ENCODE data around the gene ALKBH2. TPM values are rescaled to one million over a fixed set of nuclear protein-coding genes. Genes with fewer than 3 reads are reported as not detected.

The ALKBH2 gene
- total RNA-seq, result 10 to 100 TPM; 10.8 to 15.3 TPM

DNA sequence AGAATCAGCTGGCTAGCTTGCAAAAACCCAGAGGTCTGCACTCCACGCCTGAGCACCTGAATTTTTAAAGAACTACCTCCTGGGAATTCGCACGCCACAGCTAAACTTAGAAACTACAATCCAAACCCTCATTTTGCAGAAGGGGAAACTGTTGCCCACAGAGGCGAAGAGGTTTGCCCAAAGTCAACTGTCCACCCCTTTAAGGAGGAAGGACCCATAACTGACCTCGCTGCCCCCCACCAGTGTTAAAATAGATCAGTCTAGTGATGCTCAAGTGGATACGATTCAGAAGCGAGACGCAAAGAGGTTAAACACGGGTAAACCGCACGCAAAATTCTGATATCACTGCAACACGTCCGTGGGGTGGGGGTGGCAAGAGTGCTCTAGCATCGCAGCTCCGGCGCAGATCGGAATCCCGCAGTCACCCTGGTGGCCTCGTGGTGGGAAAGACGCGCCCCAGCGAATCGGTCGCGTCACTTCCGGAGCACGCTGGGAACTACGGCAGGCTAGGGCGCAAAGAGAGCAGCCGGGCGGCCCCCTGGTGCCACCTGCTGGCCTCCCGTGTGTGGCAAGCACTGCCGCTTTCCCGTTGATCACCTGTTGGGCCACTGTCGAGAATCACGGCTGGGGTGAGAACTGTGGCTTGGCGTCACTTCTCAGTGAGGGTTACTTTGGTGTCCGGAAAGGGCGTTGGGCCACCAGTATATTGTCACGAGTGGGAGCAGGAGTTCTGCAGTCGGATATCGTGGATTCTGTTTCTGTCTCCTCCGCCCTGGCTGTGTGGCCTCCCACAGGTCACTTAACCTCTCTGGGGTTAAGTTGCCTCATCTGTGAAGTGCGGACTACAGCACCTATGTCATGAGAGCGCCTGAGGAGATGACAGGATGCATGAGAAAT, at the start of gene ALKBH2:
TSS of gene ALKBH2 (minus strand) at position 451 of the 897 bp plus-strand sequence. CDS start 686 bp downstream, outside the sequence.
- ChIA-PET CTCF (interaction anchor here (0.6 to 4.2 kb wide), 25 partner anchors 12 to 527 kb away, joined by 3 to 24 read pairs (median 3); partner anchors contain the start of gene USP30), POLR2A (interaction anchor here (0.7 to 0.9 kb wide), 2 partner anchors 41 to 458 kb away, joined by 3 to 4 read pairs; no protein-coding TSS in a partner anchor)
- H3K27me3 Mint-ChIP-seq (ENCODE audit: low read depth), result no peaks in the 10 kb centered on the region
- H3K4me3 Mint-ChIP-seq, result peak within 1 kb of the TSS; percentile 69
- H3K27ac Mint-ChIP-seq, result peak within 1 kb of the TSS; percentile 79
- peaks cover 32% of the 10 kb centered on the region for H3K4me1 Mint-ChIP-seq (ENCODE audit: low read depth)
- H3K9me3 Mint-ChIP-seq (ENCODE audit: insufficient read depth), result no peaks in the 10 kb centered on the region
- ATAC-seq (peak; percentile 71), DNase-seq (peak; percentile 95)
- peaks cover 20% of the 10 kb centered on the region for H3K36me3 Mint-ChIP-seq (ENCODE audit: low read depth)

DNA sequence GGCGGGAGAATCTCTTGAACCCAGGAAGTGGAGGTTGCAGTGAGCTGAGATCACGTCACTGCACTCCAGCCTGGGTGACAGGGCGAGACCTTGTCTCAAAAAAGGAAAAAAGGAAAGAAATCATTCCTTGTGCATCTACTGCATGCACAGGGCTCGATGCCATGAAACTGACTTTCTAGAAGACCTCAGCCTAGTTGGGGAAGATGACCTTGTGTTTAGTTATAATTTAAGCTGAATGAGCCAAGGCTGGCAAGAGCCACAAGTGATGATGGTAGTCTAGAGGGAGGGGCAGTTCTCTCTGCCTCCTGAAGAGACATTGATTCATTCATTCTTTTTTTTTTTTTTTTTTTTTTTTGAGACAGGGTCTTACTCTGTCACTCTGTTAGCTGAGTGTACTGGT, 47.3 kb upstream of the ALKBH2 start:
- no peak for ATAC-seq
- Mint-ChIP-seq H3K36me3 (ENCODE audit: low read depth) (no peaks in the 10 kb centered on the region), H3K4me3 (no peak overlapping the region), H3K9me3 (ENCODE audit: insufficient read depth) (no peaks in the 10 kb centered on the region), H3K27me3 (ENCODE audit: low read depth) (peaks cover under 1% of the 10 kb centered on the region), H3K27ac (no peak overlapping the region), H3K4me1 (ENCODE audit: low read depth) (peaks cover 5% of the 10 kb centered on the region)
- CTCF ChIA-PET, result no interaction called here
- POLR2A ChIA-PET, result no interaction called here
- DNase-seq, result no peak

DNA sequence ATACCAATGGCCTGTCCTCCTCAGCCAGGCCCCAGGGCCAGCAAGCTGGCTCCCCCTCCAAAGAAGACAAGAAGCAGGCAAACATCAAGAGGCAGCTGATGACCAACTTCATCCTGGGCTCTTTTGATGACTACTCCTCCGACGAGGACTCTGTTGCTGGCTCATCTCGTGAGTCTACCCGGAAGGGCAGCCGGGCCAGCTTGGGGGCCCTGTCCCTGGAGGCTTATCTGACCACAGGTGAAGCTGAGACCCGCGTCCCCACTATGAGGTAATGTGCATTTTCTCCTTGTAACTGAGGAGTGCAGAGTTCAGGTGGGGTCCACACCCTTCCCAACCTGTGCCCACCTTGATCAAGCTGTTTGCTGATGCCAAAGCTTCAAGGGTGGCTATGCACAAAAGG, 46.5 kb upstream of the ALKBH2 start:
- H3K9me3 Mint-ChIP-seq (ENCODE audit: insufficient read depth), result no peaks in the 10 kb centered on the region
- CTCF ChIA-PET, result no interaction called here
- no peak overlapping the region for H3K4me3 Mint-ChIP-seq

GRCh38 chr12:109139360-109139759, 46.1 kb upstream of the ALKBH2 start:
- Mint-ChIP-seq H3K27ac (no peak overlapping the region), H3K27me3 (ENCODE audit: low read depth) (peaks cover 2% of the 10 kb centered on the region), H3K9me3 (ENCODE audit: insufficient read depth) (no peaks in the 10 kb centered on the region), H3K36me3 (ENCODE audit: low read depth) (no peaks in the 10 kb centered on the region), H3K4me1 (ENCODE audit: low read depth) (peaks cover 5% of the 10 kb centered on the region), H3K4me3 (no peak overlapping the region)
- ATAC-seq (no peak), DNase-seq (no peak)
- CTCF ChIA-PET, result no interaction called here
- POLR2A ChIA-PET, result interaction anchor here (1.0 kb wide), 1 partner anchor 16 kb away, joined by 4 read pairs; no protein-coding TSS in a partner anchor

More for the DNA sequence above, 46.5 kb upstream of the ALKBH2 start:
- Mint-ChIP-seq H3K27me3 (ENCODE audit: low read depth) (peaks cover 2% of the 10 kb centered on the region), H3K27ac (no peak overlapping the region), H3K36me3 (ENCODE audit: low read depth) (no peaks in the 10 kb centered on the region), H3K4me1 (ENCODE audit: low read depth) (peaks cover 5% of the 10 kb centered on the region)
- POLR2A ChIA-PET, result interaction anchor here (1.0 kb wide), 1 partner anchor 15 kb away, joined by 4 read pairs; no protein-coding TSS in a partner anchor
- no peak for ATAC-seq
- no peak for DNase-seq

- ChIA-PET CTCF (no interaction called here), POLR2A (no interaction called here)
- Mint-ChIP-seq H3K36me3 (ENCODE audit: low read depth) (no peaks in the 10 kb centered on the region), H3K4me1 (ENCODE audit: low read depth) (no peaks in the 10 kb centered on the region), H3K9me3 (ENCODE audit: insufficient read depth) (no peaks in the 10 kb centered on the region), H3K4me3 (no peak overlapping the region), H3K27ac (no peak overlapping the region), H3K27me3 (ENCODE audit: low read depth) (peaks cover 2% of the 10 kb centered on the region)
- ATAC-seq, result no peak
- DNase-seq, result no peak
Measured at GRCh38 chr12:109137055-109137454, 43.8 kb upstream of the ALKBH2 start.

GRCh38 chr12:109134186-109134917, 41.1 kb upstream of the ALKBH2 start:
- DNase-seq, result no peak
- no peak for ATAC-seq
- no peak overlapping the region for H3K4me3 Mint-ChIP-seq
- peaks cover 2% of the 10 kb centered on the region for H3K27me3 Mint-ChIP-seq (ENCODE audit: low read depth)
- H3K9me3 Mint-ChIP-seq (ENCODE audit: insufficient read depth), result no peaks in the 10 kb centered on the region
- no peak overlapping the region for H3K27ac Mint-ChIP-seq
- H3K4me1 Mint-ChIP-seq (ENCODE audit: low read depth), result no peaks in the 10 kb centered on the region
- no peaks in the 10 kb centered on the region for H3K36me3 Mint-ChIP-seq (ENCODE audit: low read depth)
- CTCF ChIA-PET, result interaction anchor here (1.6 kb wide), 1 partner anchor 43 kb away, joined by 4 read pairs; no protein-coding TSS in a partner anchor
- POLR2A ChIA-PET, result no interaction called here

- POLR2A ChIA-PET, result no interaction called here
Measured at GRCh38 chr12:109131154-109132050, 38.1 kb upstream of the ALKBH2 start.

GRCh38 chr12:109130297-109131153, 37.3 kb upstream of the ALKBH2 start:
- H3K9me3 Mint-ChIP-seq (ENCODE audit: insufficient read depth), result no peaks in the 10 kb centered on the region
- ChIA-PET CTCF (interaction anchor here (1.4 kb wide), 1 partner anchor 263 kb away, joined by 3 read pairs; no protein-coding TSS in a partner anchor), POLR2A (no interaction called here)

More at GRCh38 chr12:109131154-109132050, 38.1 kb upstream of the ALKBH2 start:
- DNase-seq (no peak), ATAC-seq (no peak)
- Mint-ChIP-seq H3K4me3 (no peak overlapping the region), H3K27me3 (ENCODE audit: low read depth) (peaks cover 4% of the 10 kb centered on the region), H3K27ac (no peak overlapping the region), H3K9me3 (ENCODE audit: insufficient read depth) (no peaks in the 10 kb centered on the region), H3K4me1 (ENCODE audit: low read depth) (no peaks in the 10 kb centered on the region), H3K36me3 (ENCODE audit: low read depth) (no peaks in the 10 kb centered on the region)
- CTCF ChIA-PET, result interaction anchor here (1.4 to 1.6 kb wide), 2 partner anchors 20 to 262 kb away, joined by 3 to 5 read pairs; no protein-coding TSS in a partner anchor

GRCh38 chr12:109127533-109128242, 34.4 kb upstream of the ALKBH2 start:
- Mint-ChIP-seq H3K36me3 (ENCODE audit: low read depth) (no peaks in the 10 kb centered on the region), H3K27me3 (ENCODE audit: low read depth) (peaks cover 2% of the 10 kb centered on the region), H3K4me1 (ENCODE audit: low read depth) (no peaks in the 10 kb centered on the region), H3K4me3 (no peak overlapping the region), H3K27ac (no peak overlapping the region), H3K9me3 (ENCODE audit: insufficient read depth) (no peaks in the 10 kb centered on the region)
- CTCF ChIA-PET, result interaction anchor here (1.0 kb wide), 1 partner anchor 16 kb away, joined by 3 read pairs; no protein-coding TSS in a partner anchor
- ATAC-seq, result no peak
- no peak for DNase-seq
- POLR2A ChIA-PET, result no interaction called here

More at GRCh38 chr12:109130297-109131153, 37.3 kb upstream of the ALKBH2 start:
- Mint-ChIP-seq H3K4me1 (ENCODE audit: low read depth) (no peaks in the 10 kb centered on the region), H3K27me3 (ENCODE audit: low read depth) (peaks cover 4% of the 10 kb centered on the region), H3K27ac (no peak overlapping the region), H3K36me3 (ENCODE audit: low read depth) (no peaks in the 10 kb centered on the region), H3K4me3 (no peak overlapping the region)
- ATAC-seq (no peak), DNase-seq (no peak)

DNA sequence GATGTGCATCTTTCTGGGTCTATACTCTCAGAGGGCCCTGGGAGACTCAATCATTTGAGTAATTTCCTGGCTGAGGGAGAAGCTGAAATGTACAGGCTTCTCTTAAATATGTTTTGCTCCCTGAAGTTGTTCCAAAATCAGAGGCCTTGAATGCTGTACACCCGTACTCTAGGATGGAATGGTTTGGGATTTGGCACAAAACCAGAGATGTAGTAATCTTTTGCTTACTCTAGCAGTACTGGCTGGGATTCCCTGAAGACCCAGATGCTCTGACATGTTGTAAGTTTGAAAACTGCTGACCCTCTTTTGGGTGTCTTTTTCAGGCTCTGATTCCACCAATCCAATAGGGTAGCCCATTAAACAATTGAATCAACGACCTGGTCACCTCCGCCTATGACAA, 33.5 kb upstream of the ALKBH2 start:
- no peak overlapping the region for H3K4me3 Mint-ChIP-seq
- DNase-seq, result no peak
- ChIA-PET POLR2A (no interaction called here), CTCF (interaction anchor here (1.0 kb wide), 1 partner anchor 15 kb away, joined by 3 read pairs; no protein-coding TSS in a partner anchor)
- no peaks in the 10 kb centered on the region for H3K9me3 Mint-ChIP-seq (ENCODE audit: insufficient read depth)
- peaks cover 2% of the 10 kb centered on the region for H3K27me3 Mint-ChIP-seq (ENCODE audit: low read depth)
- H3K4me1 Mint-ChIP-seq (ENCODE audit: low read depth), result no peaks in the 10 kb centered on the region
- no peak overlapping the region for H3K27ac Mint-ChIP-seq
- no peaks in the 10 kb centered on the region for H3K36me3 Mint-ChIP-seq (ENCODE audit: low read depth)
- no peak for ATAC-seq

Data from activated CD8-positive, alpha-beta T cell treated with anti-CD3 and anti-CD28 coated beads, Interleukin-2, amount 10 ng/mL, durations not matched to agents 7 days and 5 days (primary cell).